ENCODE measurements around the gene USP7.

- TF ChIP-seq, protein P1, sequence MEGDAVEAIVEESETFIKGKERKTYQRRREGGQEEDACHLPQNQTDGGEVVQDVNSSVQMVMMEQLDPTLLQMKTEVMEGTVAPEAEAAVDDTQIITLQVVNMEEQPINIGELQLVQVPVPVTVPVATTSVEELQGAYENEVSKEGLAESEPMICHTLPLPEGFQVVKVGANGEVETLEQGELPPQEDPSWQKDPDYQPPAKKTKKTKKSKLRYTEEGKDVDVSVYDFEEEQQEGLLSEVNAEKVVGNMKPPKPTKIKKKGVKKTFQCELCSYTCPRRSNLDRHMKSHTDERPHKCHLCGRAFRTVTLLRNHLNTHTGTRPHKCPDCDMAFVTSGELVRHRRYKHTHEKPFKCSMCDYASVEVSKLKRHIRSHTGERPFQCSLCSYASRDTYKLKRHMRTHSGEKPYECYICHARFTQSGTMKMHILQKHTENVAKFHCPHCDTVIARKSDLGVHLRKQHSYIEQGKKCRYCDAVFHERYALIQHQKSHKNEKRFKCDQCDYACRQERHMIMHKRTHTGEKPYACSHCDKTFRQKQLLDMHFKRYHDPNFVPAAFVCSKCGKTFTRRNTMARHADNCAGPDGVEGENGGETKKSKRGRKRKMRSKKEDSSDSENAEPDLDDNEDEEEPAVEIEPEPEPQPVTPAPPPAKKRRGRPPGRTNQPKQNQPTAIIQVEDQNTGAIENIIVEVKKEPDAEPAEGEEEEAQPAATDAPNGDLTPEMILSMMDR (IDR thresholded peaks at IDR 0.05; ENCODE audit: low read depth, low read length, poor library complexity, severe bottlenecking) = no peak
- TF ChIP-seq EZH2phosphoT487 (IDR thresholded peaks at IDR 0.05; ENCODE audit: borderline replicate concordance, low read length) = no peak
Observed at GRCh38 chr16:8986111-8986510, 22.4 kb upstream of the USP7 start.
